Measurements from ENCODE around the gene PTH1R. TPM values are rescaled to one million over a fixed set of nuclear protein-coding genes. Genes with fewer than 3 reads are reported as not detected.

PTH1R gene
- polyA plus RNA-seq, 1 of the 3 experiments (the other 2 are of a cell fraction), result 0.07 TPM

GRCh38 chr3:46848271-46849044, 29.1 kb upstream of the PTH1R start:
- H3K4me1 ChIP-seq (ENCODE audit: control insufficient read depth in 1 of 2, insufficient read depth in 2 of 2, low read depth in 1 of 2, low read length in 1 of 2), result peaks cover 0 to 31% of the 10 kb centered on the region in 2 experiments; a peak in 2 of 4 replicates
- H3K4me3 ChIP-seq (ENCODE audit: low read depth in 2 of 2, low read length in 1 of 2), result no peak overlapping the region
- no peak overlapping the region for H3K27ac ChIP-seq (ENCODE audit: low read depth in 2 of 2, low read length in 1 of 2)
- no peaks in the 10 kb centered on the region for H3F3A ChIP-seq (replicated peaks; ENCODE audit: insufficient read depth)
- DNase-seq, result no peak
- no peaks in the 10 kb centered on the region for H3K79me2 ChIP-seq (ENCODE audit: insufficient read depth)
- H4K20me1 ChIP-seq (ENCODE audit: insufficient read depth), result no peaks in the 10 kb centered on the region
- TF ChIP-seq TEAD4 (IDR thresholded peaks at IDR 0.05; ENCODE audit: borderline replicate concordance, insufficient read depth) (no peak), CTCF (IDR thresholded peaks at IDR 0.05) (peak; percentile 56), FOXJ3 (CRISPR knock-in tag; IDR thresholded peaks at IDR 0.05) (no peak)
- POLR2A ChIA-PET, result no interaction called here
- H3K4me2 ChIP-seq, result no peak overlapping the region
- no peaks in the 10 kb centered on the region for H3K9me3 ChIP-seq
- no peaks in the 10 kb centered on the region for H3K9me2 ChIP-seq
- no peaks in the 10 kb centered on the region for H3K27me3 ChIP-seq (ENCODE audit: insufficient read depth)
- 95% methylated on average over 12 of the region's 12 CpGs for WGBS (ENCODE audit: low lambda C conversion rate)
- CTCF ChIA-PET, result interaction anchor here (0.7 to 8.4 kb wide), 10 partner anchors 11 to 360 kb away, joined by 3 to 72 read pairs (median 14); partner anchors contain the start of genes MYL3 and PTH1R
- no peak overlapping the region for H3K9ac ChIP-seq
- no peaks in the 10 kb centered on the region for H3K36me3 ChIP-seq (replicated peaks in 1 of 2; ENCODE audit: control insufficient read depth in 1 of 2, insufficient read depth in 2 of 2, low read length in 1 of 2)
- H2AFZ ChIP-seq (ENCODE audit: low read depth), result no peak overlapping the region

- Histone ChIP-seq H3K27ac (ENCODE audit: low read depth in 2 of 2, low read length in 1 of 2) (no peak overlapping the region), H3K4me2 (no peak overlapping the region), H3K9me2 (no peaks in the 10 kb centered on the region), H3K4me3 (ENCODE audit: low read depth in 2 of 2, low read length in 1 of 2) (no peak overlapping the region), H2AFZ (ENCODE audit: low read depth) (no peak overlapping the region), H3K79me2 (ENCODE audit: insufficient read depth) (no peaks in the 10 kb centered on the region), H3K36me3 (replicated peaks in 1 of 2; ENCODE audit: control insufficient read depth in 1 of 2, insufficient read depth in 2 of 2, low read length in 1 of 2) (no peaks in the 10 kb centered on the region), H3K9ac (no peak overlapping the region), H3K4me1 (ENCODE audit: control insufficient read depth in 1 of 2, insufficient read depth in 2 of 2, low read depth in 1 of 2, low read length in 1 of 2) (peaks cover 0 to 32% of the 10 kb centered on the region in 2 experiments; a peak in 2 of 4 replicates), H3F3A (replicated peaks; ENCODE audit: insufficient read depth) (no peaks in the 10 kb centered on the region), H4K20me1 (ENCODE audit: insufficient read depth) (no peaks in the 10 kb centered on the region), H3K27me3 (ENCODE audit: insufficient read depth) (no peaks in the 10 kb centered on the region), H3K9me3 (no peaks in the 10 kb centered on the region)
- TF ChIP-seq SMC3 (IDR thresholded peaks at IDR 0.05; ENCODE audit: low read depth, low read length), result no peak
- ChIA-PET CTCF (interaction anchor here (0.5 to 8.4 kb wide), 9 partner anchors 11 to 85 kb away, joined by 3 to 72 read pairs (median 3); partner anchors contain the start of gene PTH1R), POLR2A (no interaction called here)
- 84% methylated on average over 6 of the region's 7 CpGs for WGBS (ENCODE audit: low lambda C conversion rate)
- no peak for DNase-seq
Observed at GRCh38 chr3:46849045-46849631, 28.4 kb upstream of the PTH1R start.

GRCh38 chr3:46849686-46850467, 27.6 kb upstream of the PTH1R start:
- Histone ChIP-seq H3K4me3 (ENCODE audit: low read depth in 2 of 2, low read length in 1 of 2) (no peak overlapping the region), H2AFZ (ENCODE audit: low read depth) (no peak overlapping the region), H3K4me1 (ENCODE audit: control insufficient read depth in 1 of 2, insufficient read depth in 2 of 2, low read depth in 1 of 2, low read length in 1 of 2) (peaks cover 0 to 26% of the 10 kb centered on the region in 2 experiments; a peak in 2 of 4 replicates), H3F3A (replicated peaks; ENCODE audit: insufficient read depth) (no peaks in the 10 kb centered on the region), H3K4me2 (no peak overlapping the region), H4K20me1 (ENCODE audit: insufficient read depth) (no peaks in the 10 kb centered on the region), H3K9me2 (no peaks in the 10 kb centered on the region), H3K27me3 (ENCODE audit: insufficient read depth) (no peaks in the 10 kb centered on the region), H3K9ac (no peak overlapping the region), H3K79me2 (ENCODE audit: insufficient read depth) (no peaks in the 10 kb centered on the region), H3K27ac (ENCODE audit: low read depth in 2 of 2, low read length in 1 of 2) (no peak overlapping the region), H3K36me3 (replicated peaks in 1 of 2; ENCODE audit: control insufficient read depth in 1 of 2, insufficient read depth in 2 of 2, low read length in 1 of 2) (no peaks in the 10 kb centered on the region), H3K9me3 (no peaks in the 10 kb centered on the region)
- WGBS (ENCODE audit: low lambda C conversion rate), result 75% methylated on average over 2 of the region's 7 CpGs
- TF ChIP-seq RXRA (IDR thresholded peaks at IDR 0.05; ENCODE audit: borderline replicate concordance, low read depth) (no peak), CHD2 (IDR thresholded peaks at IDR 0.05; ENCODE audit: low read length, partially characterized antibody) (no peak), REST (IDR thresholded peaks at IDR 0.05; ENCODE audit: low read depth, low read length) (no peak), RAD21 (IDR thresholded peaks at IDR 0.05; ENCODE audit: low read length) (no peak), MXI1 (IDR thresholded peaks at IDR 0.05; ENCODE audit: low read depth, low read length) (no peak)
- CTCF ChIA-PET, result interaction anchor here (0.8 to 8.4 kb wide), 8 partner anchors 15 to 361 kb away, joined by 3 to 72 read pairs (median 4); partner anchors contain the start of gene PTH1R
- DNase-seq, result no peak
- POLR2A ChIA-PET, result no interaction called here

Measured in SK-N-SH (cell line).